Breast epithelium (tissue), 3 donors: ENCODE data around the gene ACSS2.

Experiments
- POLR2A ChIP-seq: fragments of 450-650 bp; IDR thresholded peaks from one replicate; pipeline ENCODE4 v1.6.1; 2016; ENCODE audit warnings: antibody characterized with exemption, mild to moderate bottlenecking, moderate library complexity
- POLR2AphosphoS5 ChIP-seq, 3 donors: sonication (generic); formaldehyde crosslinking; IDR thresholded peaks; one replicate each; pipeline ENCODE4 v1.6.1; 2017; ENCODE audit warnings: antibody characterized with exemption in 3 of 3
- TF ChIP-seq, protein P1 (sequence below), 3 donors: fragments of 450-650 bp; IDR thresholded peaks; one replicate each; pipeline ENCODE4 v1.5.1; 2016 to 2017; ENCODE audit warnings: antibody characterized with exemption in 3 of 3, mild to moderate bottlenecking in 3 of 3, moderate library complexity in 3 of 3

- TF ChIP-seq, protein P1, sequence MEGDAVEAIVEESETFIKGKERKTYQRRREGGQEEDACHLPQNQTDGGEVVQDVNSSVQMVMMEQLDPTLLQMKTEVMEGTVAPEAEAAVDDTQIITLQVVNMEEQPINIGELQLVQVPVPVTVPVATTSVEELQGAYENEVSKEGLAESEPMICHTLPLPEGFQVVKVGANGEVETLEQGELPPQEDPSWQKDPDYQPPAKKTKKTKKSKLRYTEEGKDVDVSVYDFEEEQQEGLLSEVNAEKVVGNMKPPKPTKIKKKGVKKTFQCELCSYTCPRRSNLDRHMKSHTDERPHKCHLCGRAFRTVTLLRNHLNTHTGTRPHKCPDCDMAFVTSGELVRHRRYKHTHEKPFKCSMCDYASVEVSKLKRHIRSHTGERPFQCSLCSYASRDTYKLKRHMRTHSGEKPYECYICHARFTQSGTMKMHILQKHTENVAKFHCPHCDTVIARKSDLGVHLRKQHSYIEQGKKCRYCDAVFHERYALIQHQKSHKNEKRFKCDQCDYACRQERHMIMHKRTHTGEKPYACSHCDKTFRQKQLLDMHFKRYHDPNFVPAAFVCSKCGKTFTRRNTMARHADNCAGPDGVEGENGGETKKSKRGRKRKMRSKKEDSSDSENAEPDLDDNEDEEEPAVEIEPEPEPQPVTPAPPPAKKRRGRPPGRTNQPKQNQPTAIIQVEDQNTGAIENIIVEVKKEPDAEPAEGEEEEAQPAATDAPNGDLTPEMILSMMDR (IDR thresholded peaks at IDR 0.05): no peak
- TF ChIP-seq POLR2A (no peak), POLR2AphosphoS5 (IDR thresholded peaks at IDR 0.05) (no peak)
These were observed 10.6 kb downstream of the ACSS2 start for GRCh38 chr20:34887023-34887422.
